Epithelial cell of proximal tubule (primary cell): ENCODE data around the gene ALDH16A1. TPM values are rescaled to one million over a fixed set of nuclear protein-coding genes. Genes with fewer than 3 reads are reported as not detected.

Source experiments
- DNase-seq: peaks from one replicate; pipeline ENCODE4 v3.0.0-alpha.2; 2011; ENCODE audit warnings: low read depth
- H3K4me3 ChIP-seq: 2 replicates; pipeline ENCODE4 v1.5.1; 2011; ENCODE audit warnings: low read depth, mild to moderate bottlenecking, low read length
- total RNA-seq: library from RNA; depleted of rRNA; stranded (reverse); fragments of >200 nt; gene quantifications from 2 replicates; pipeline ENCODE4 v1.2.3, GENCODE V29; 2015
- TF ChIP-seq, protein P1 (sequence below): conservative IDR thresholded peaks from 2 replicates; pipeline ENCODE4 v1.5.1; 2012; ENCODE audit warnings: low read depth, mild to moderate bottlenecking, low read length

The ALDH16A1 gene
- total RNA-seq, 1 donor from 2014 or later = 41.5 TPM

DNA sequence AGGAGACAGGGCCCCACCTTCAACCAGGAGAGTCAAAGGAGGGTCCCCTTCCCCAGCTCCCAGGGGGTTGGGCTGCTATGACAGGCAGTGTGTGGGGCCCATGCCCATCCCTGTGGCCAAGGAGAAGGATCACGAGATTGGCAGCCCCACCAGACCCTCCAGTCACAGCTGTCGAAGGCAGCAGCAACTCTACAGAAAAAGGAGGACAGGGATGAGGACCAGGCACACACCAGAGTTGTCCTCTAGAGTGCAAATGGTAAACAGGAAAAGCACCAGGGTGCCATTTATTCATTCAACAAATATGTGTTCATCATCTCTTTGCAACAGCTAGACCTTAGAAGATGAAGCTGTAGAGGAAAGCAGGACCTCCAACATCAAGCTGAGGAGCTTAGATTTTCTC is 33.9 kb upstream of the ALDH16A1 start:
- H3K4me3 ChIP-seq = no peak overlapping the region
- DNase-seq = no peak
- TF ChIP-seq, protein P1, sequence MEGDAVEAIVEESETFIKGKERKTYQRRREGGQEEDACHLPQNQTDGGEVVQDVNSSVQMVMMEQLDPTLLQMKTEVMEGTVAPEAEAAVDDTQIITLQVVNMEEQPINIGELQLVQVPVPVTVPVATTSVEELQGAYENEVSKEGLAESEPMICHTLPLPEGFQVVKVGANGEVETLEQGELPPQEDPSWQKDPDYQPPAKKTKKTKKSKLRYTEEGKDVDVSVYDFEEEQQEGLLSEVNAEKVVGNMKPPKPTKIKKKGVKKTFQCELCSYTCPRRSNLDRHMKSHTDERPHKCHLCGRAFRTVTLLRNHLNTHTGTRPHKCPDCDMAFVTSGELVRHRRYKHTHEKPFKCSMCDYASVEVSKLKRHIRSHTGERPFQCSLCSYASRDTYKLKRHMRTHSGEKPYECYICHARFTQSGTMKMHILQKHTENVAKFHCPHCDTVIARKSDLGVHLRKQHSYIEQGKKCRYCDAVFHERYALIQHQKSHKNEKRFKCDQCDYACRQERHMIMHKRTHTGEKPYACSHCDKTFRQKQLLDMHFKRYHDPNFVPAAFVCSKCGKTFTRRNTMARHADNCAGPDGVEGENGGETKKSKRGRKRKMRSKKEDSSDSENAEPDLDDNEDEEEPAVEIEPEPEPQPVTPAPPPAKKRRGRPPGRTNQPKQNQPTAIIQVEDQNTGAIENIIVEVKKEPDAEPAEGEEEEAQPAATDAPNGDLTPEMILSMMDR = no peak

DNA sequence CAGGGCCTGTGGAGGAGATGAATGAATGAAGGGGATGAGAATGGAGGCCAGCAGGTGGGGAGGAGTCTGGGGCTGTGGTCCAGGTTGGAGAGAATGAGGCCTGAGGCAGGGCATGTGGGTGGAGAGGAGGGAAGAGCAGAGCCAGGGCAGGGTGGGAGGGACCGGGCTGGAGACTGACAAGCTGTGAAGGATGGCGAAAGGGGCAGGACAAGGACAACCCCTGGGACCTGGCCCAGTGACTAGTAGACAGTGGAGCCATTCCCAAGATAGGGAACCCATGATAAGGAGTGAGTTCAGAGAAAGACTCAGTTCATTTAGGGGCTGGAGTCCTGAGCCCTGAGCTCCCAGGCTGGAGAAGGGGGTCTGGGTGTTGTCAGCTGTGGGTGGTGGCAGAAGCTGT is 32.8 kb upstream of the ALDH16A1 start:
- TF ChIP-seq, protein P1 = no peak
- no peak overlapping the region for H3K4me3 ChIP-seq
- DNase-seq = no peak

DNA sequence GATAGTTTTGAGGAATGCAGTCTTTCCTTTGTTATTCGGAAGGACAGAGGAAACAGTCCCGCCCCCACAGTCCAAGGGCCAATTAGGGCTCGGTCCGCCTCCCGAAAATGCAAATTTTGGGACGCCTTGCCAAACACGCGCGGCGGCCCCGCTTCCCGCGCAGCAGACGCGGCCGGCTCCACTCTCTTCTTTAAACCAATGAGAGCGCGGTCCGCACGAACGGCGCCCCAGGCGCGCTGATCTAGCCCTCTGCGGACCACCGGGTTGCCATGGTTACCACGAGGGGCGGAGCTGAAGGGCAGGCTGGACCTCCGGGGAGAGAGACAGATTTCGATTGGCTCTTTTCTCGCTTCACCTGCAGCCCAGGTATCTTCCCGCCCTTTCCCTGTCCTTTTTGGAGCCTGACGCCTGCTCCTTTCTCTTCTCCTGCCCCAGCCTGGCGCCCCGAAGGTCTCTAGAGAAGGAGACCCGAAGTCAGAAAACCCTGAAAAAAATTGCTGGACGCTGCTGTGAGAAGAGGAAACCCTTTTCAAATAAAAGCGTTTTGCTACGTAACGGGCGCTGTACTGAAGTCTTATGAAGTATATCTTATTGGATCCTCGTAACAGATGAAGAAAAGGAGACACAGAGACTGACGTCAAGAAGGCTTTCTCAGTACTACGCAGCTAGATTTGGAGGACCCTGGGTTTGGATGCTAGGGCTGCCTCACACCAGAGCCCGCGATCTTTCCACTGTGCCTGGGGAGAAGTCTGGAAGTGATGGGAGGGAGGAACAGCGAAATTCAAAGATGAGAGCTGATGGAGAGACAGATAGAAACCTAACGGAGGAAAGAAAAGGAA is 31.8 kb upstream of the ALDH16A1 start:
- TF ChIP-seq, protein P1 = no peak
- peak overlapping the region; percentile 4 for H3K4me3 ChIP-seq
- DNase-seq = no peak

DNA sequence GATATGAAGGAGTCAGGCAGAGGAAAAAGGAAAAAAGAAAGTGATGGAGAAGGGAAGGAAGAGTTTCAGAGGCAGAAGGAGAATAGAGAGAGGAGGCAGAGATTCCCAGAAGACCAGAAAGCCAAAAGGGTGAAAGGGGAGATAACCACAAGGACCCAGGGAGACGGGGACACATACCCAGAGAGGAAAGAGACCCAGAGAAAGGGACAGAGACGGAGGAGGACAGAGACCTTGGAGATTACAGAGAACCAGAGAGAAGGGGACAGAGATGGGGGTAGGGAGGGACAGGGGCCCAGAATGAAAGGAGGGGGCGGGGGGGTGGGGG is 31.2 kb upstream of the ALDH16A1 start:
- TF ChIP-seq, protein P1 = no peak
- no peak for DNase-seq
- no peak overlapping the region for H3K4me3 ChIP-seq

DNA sequence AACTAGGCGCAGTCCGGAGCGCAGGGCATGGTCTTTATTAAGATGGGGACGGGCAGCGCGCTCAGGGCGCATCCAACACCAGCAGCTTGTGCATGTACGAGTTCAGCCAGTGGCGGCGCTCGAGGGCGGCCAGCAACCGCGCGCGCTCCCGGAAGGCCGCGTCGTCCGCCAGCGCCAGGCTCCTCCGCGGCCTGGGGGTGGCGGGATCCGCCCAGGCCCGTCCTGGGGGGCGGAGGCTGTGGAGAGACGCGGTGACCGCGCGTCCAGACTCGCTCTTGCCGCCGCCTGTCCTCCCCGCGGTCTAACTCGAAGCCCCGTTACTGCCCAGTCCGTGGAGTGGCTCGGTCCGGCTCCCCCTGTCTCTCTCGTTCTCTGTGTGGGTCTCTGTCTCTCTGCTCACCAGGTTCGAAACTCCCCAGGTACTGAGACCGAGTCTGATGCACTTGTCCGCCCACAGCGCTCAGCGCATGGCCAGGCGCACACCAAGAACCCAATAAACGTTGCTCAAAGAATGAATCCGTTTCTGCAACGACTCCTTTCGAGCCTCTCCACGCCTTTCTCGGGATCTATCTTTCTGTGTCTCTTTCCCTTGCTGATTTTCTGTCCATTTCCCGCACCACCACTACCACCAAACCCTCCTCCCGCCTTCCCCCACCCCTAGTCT is 30.5 kb upstream of the ALDH16A1 start:
- no peak for DNase-seq
- TF ChIP-seq, protein P1 = peak; percentile 28
- no peak overlapping the region for H3K4me3 ChIP-seq

DNA sequence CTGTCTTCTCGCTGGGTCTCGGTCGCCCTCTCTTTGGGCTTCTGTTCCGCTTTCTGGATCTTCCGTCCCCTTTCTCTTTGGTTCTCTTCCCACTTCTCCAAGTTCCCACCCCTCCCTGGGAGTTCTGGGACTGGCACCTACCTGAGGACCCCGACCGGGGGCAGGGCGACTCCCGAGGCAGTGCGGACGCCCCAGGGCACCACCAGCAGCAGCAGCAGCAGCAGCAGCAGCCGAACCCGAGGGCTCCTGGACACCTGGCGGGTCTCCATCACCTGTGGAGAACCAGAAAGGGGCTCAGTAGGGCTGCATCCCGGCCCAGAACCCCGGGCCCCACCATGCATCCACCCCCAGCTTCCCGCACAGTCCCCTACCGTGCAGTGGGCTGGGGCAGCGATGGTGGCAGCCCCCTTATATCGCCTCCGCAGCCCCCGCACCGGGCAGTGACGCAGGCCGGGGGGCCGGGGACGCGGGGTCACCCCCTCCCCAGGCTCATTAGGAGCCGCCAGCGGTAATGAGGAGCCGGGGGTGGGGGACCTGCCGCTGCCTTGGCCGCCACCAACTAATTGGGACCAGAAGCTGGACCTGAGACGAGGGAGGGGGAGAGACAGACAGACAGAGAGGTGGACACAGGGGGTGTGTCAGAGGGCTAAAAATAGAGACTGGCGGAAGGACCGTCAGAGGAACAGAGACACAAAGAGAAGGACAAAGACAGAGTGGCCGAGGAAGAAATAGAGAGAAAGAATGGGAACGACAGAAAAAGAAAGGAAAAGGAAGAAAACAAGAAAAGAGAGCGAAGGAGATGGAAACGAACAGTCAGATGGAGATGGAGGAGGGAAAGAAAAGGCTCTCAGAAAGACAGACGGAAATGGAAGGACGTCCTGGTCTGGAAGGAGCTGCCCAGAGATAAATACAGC is 29.7 kb upstream of the ALDH16A1 start, which contains the start of gene PTH2:
PTH2 (minus strand) TSS at position 371 of the 914 bp plus-strand sequence; CDS start at position 269, 102 bp downstream.
- TF ChIP-seq, protein P1 = no peak
- no peak within 1 kb of the TSS for H3K4me3 ChIP-seq
- DNase-seq = no peak
